ENCODE data around the gene MPPED1. TPM values are rescaled to one million over a fixed set of nuclear protein-coding genes. Genes with fewer than 3 reads are reported as not detected.

The MPPED1 gene
- total RNA-seq, 1 donor from 2014 or later, result not detected

DNA sequence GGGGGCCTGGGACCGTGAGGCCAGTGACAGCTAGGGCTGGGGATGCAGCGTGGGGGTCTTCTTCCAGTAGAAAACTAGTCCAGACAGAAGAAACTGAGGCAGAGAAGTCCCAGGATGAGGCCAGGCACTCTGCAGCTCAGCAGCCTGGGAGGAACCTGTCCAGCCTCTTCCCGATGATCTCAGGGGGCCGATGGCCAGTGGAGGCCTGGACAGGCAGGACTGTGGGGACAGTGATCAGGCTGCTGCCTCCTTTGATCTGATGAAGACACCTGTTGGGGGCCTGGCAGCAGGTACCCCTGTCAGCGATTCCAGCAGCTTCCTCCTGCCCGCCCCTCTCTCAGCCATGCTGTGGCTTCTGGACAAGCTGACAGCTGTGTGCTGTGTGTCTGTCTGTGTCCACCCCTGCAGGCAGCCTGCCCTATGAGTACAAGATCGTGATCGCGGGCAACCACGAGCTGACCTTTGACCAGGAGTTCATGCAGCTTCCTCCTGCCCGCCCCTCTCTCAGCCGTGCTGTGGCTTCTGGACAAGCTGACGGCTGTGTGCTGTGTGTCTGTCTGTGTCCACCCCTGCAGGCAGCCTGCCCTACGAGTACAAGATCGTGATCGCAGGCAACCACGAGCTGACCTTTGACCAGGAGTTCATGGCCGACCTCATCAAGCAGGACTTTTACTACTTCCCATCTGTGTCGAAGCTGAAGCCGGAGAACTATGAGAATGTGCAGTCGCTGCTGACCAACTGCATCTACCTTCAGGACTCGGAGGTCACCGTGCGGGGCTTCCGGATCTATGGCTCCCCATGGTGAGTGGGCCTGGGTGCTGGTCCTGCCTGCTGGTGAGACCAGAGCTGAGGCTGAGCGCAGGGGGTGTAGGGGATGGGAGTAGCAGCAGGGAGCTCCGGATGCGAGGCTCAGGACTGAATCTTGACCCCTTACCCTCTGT is 62.6 kb downstream of the MPPED1 start:
- Mint-ChIP-seq H3K4me3 (ENCODE audit: unreplicated experiment) (no peak overlapping the region), H3K36me3 (ENCODE audit: low read depth, unreplicated experiment) (no peaks in the 10 kb centered on the region), H3K27me3 (ENCODE audit: low read depth, unreplicated experiment) (peaks cover 63% of the 10 kb centered on the region), H3K27ac (ENCODE audit: unreplicated experiment) (no peak overlapping the region), H3K4me1 (ENCODE audit: low read depth, unreplicated experiment) (peaks cover 8% of the 10 kb centered on the region), H3K9me3 (ENCODE audit: unreplicated experiment) (no peaks in the 10 kb centered on the region)
- DNase-seq (ENCODE audit: low read depth), result no peak
- Histone ChIP-seq H3K9me3 (ENCODE audit: insufficient read depth, low read depth, low read length) (peaks cover 3% of the 10 kb centered on the region), H3K79me2 (ENCODE audit: insufficient read depth, low read length) (no peaks in the 10 kb centered on the region), H2AFZ (ENCODE audit: low read depth, low read length) (no peak overlapping the region), H3K4me1 (ENCODE audit: insufficient read depth, low read length) (no peaks in the 10 kb centered on the region), H3K27ac (ENCODE audit: low read depth, low read length) (no peak overlapping the region), H3K36me3 (ENCODE audit: insufficient read depth, low read length) (no peaks in the 10 kb centered on the region), H3K4me3 (ENCODE audit: insufficient read depth, low read depth, low read length) (no peak overlapping the region), H4K20me1 (ENCODE audit: insufficient read depth, low read length) (no peaks in the 10 kb centered on the region), H3K9ac (ENCODE audit: low read length) (no peak overlapping the region), H3K27me3 (ENCODE audit: insufficient read depth, low read length) (no peaks in the 10 kb centered on the region), H3K4me2 (ENCODE audit: low read length) (no peak overlapping the region)
- no peak for FAIRE-seq
- no peak for TF ChIP-seq EZH2 (IDR thresholded peaks at IDR 0.05; ENCODE audit: insufficient read depth, low read length)
- TF ChIP-seq, protein P1, sequence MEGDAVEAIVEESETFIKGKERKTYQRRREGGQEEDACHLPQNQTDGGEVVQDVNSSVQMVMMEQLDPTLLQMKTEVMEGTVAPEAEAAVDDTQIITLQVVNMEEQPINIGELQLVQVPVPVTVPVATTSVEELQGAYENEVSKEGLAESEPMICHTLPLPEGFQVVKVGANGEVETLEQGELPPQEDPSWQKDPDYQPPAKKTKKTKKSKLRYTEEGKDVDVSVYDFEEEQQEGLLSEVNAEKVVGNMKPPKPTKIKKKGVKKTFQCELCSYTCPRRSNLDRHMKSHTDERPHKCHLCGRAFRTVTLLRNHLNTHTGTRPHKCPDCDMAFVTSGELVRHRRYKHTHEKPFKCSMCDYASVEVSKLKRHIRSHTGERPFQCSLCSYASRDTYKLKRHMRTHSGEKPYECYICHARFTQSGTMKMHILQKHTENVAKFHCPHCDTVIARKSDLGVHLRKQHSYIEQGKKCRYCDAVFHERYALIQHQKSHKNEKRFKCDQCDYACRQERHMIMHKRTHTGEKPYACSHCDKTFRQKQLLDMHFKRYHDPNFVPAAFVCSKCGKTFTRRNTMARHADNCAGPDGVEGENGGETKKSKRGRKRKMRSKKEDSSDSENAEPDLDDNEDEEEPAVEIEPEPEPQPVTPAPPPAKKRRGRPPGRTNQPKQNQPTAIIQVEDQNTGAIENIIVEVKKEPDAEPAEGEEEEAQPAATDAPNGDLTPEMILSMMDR (IDR thresholded peaks at IDR 0.05; ENCODE audit: insufficient read depth, low read depth, low read length), result no peak

GRCh38 chr22:43475549-43476076 is 63.8 kb downstream of the MPPED1 start:
- Histone ChIP-seq H3K27ac (ENCODE audit: low read depth, low read length) (no peak overlapping the region), H3K36me3 (ENCODE audit: insufficient read depth, low read length) (no peaks in the 10 kb centered on the region), H3K79me2 (ENCODE audit: insufficient read depth, low read length) (no peaks in the 10 kb centered on the region), H4K20me1 (ENCODE audit: insufficient read depth, low read length) (no peaks in the 10 kb centered on the region), H3K9me3 (ENCODE audit: insufficient read depth, low read depth, low read length) (peaks cover 3% of the 10 kb centered on the region), H3K4me2 (ENCODE audit: low read length) (no peak overlapping the region), H2AFZ (ENCODE audit: low read depth, low read length) (no peak overlapping the region), H3K9ac (ENCODE audit: low read length) (no peak overlapping the region), H3K4me1 (ENCODE audit: insufficient read depth, low read length) (no peaks in the 10 kb centered on the region), H3K27me3 (ENCODE audit: insufficient read depth, low read length) (no peaks in the 10 kb centered on the region), H3K4me3 (ENCODE audit: insufficient read depth, low read depth, low read length) (no peak overlapping the region)
- peaks cover 63% of the 10 kb centered on the region for H3K27me3 Mint-ChIP-seq (ENCODE audit: low read depth, unreplicated experiment)
- DNase-seq (ENCODE audit: low read depth) (no peak), FAIRE-seq (no peak)
- peaks cover 8% of the 10 kb centered on the region for H3K4me1 Mint-ChIP-seq (ENCODE audit: low read depth, unreplicated experiment)
- no peak for TF ChIP-seq EZH2 (IDR thresholded peaks at IDR 0.05; ENCODE audit: insufficient read depth, low read length)
- TF ChIP-seq, protein P1 (IDR thresholded peaks at IDR 0.05; ENCODE audit: insufficient read depth, low read depth, low read length), result no peak
- no peak overlapping the region for H3K27ac Mint-ChIP-seq (ENCODE audit: unreplicated experiment)
- H3K4me3 Mint-ChIP-seq (ENCODE audit: unreplicated experiment), result no peak overlapping the region
- H3K36me3 Mint-ChIP-seq (ENCODE audit: low read depth, unreplicated experiment), result no peaks in the 10 kb centered on the region
- H3K9me3 Mint-ChIP-seq (ENCODE audit: unreplicated experiment), result no peaks in the 10 kb centered on the region

Data from astrocyte (in vitro differentiated cells and primary cell).